ENCODE data around the gene CUBN.
A peak's percentile ranks its signal among the peaks of the same experiment; 100 is the strongest.
"Not testable (repeated sequence)": the region's sequence is repeated elsewhere in the genome, so short reads cannot be mapped to it uniquely, and the experiment has no call there.

Gene CUBN

DNA sequence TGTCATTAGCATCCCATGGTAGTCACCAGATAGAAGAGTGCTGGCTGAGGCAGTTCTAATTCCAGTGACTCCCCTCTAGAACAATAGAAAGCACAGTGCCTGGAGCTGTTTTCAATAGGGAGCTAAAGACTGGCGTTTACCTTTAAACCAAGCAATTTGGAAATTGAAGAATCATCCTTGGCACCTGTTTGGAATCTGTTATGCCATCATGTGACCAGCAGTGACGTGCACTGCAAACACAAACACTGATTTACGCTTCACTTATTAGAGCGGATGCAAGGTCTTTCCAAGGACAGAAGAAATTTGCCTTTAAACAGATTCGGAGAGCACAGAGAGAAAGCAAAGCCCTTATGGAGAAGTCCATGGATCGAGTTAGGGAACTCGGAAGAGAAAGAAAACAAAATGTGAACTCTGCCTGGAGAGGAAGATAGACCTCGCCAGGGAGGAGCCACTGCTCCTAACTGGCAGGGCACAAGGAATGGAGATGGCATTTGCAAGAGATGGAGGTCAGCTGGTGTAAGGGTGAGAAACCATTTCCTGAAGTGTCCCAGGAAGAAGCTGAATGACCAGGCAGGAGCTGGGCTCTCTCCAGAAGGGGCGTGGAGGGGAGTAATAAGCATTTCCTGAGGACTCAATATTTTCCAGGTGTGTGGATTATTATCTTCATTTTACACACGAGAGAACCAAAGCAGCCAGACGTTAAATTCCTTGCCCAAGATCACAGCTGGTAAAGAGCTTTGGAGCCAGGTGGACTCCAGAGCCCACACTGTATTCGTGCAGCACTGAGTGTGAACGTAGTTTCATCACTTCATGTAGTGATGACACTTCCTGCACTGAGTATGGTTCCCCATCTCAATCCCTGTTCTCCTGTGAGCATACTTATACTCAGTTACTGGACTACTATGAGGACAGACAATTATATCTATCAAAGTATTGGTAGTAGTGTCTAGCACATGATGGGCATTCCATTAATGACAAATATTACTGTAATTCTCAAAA, 97.7 kb downstream of the CUBN start:
- DNase-seq = no peak

DNA sequence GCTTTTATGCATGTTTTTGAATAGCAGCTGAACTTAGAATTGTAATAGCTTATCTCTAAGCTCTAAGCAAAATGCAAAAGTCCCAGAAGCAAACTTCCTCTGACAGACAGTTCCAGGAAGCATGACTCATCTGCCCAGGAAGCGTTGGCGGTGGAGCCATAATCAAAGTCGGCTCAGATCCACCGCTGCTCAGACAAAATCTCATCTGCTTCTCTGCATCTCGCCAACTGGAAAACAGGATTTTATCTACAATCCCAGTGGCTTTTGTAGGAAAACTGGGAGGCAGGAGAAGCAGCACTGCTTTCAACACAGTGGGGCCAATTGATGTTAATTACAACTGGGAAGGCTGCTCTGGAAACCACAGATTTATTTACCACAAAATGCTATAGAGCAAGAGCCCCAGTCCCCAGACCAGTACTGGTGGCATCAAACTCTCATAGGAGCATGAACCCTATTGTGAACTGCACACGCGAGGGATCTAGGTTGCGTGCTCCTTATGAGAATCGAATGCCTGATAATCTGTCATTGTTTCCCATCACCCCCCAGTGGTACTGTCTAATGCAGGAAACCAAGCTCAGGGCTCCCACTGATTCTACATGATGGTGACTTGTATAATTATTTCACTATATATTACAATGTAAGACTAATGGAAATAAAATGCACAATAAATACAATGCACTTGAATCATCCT, 99.9 kb downstream of the CUBN start:
- peak; percentile 90 for DNase-seq

DNA sequence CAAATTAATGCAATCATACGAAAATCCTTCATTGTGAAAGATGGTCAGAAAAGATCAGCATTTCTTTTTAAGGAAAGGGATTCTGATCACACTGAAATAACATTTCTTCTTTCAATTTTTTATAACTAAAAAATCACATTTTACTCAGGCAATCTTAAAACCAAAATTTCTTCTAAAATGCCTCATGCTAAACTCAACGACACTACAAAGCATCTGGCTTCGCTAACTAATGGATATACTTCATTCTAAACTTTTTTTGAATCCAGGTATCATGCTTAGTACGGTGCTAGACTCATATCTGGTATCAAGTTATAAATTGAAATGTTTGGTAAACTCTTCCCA, 100.4 kb downstream of the CUBN start:
- no peak for DNase-seq

DNA sequence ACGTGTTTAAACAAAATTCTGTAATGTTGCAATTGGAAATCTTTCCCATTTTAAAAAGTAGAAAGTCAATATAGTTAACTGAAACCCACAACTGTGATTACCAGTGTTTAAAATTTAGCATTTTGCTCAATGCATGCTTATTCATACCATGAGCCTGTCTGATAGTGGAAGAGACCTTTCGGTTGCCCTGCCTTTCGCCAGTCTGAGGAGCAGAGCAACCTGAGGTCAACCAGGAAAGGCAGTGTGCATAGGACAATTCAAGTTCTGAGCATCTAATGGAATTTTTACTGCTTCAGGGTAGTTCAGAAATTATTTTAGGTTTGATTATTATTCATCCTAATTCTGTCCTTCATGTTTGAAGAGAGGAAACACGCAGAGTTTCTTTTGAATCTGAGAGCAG, 100.8 kb downstream of the CUBN start:
- DNase-seq = no peak

DNA sequence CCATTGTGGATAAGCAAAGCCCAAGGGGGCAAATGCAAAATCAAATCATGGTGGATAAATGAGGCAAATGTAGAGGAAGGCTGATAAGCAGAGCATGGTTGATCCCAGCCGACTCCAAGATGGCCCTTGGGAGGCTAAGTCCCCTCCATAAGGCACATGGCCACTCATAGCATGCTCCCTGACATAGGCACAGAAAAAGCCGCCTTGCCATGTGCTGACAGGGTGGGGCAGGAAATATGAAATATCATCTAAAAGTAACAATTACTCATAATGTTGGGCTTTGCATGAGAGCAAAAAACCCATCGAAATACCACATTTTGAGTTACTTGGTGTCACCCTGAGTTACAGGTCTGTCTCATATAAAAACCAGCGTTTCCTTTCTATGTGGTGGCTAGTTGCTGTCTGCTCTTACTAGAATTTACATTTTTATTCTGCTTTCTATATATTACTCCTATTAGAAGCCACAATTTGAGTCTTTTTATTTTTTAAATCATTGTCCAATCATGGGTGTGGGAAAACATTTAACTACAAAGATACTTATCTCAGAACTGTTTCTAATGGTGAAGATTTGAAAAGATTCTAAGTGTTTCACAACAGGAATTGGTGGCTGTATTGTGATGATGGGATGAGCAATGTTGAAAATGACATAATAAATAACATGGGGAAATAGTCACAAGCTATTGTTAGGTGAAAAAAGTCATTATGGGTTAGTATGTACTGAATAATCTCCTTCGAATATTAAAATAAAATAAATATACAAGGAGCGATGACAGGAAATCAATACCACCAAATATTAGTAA, 102.7 kb downstream of the CUBN start:
- peak; percentile 85 for DNase-seq

DNA sequence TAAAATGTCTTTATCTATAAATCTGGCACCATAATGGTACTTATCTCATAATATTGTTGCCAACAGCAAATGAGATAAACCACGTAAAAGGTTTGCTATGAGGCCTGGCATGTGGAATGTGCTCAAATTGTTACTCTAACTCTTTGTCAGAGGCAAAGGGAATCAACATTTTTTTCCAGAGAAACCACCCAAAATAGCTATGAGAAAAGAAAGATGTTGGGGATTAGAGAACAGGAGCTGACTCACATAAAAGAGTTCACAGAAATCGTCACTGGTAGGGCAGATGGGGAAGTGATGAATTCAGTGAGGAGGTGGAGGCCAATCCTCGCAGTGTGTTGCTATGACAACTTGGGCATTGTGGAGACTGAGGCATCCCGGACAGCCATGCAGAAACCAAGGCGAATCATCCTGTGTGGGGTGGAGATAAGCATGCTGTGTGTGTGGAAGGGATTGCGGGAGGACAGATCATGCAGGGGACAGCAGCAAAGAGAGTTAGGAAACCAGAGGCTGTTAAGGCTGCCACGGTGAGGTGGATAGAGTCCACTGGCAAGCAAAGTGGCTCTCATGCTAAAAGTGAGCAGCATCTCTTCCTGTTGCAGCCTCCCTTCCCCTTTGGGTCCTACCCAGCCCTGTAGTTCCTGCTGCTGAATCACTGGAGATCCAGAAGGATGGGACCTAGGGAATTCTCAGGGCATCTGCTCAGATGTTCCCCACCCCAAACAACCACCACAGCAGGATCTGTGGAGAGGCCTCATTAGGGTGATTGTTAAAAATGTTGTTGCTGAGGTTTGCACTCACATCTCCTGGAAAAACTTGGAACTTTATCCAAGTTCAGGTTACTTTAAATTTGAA, 103.9 kb downstream of the CUBN start:
- peak; percentile 100 for DNase-seq

DNA sequence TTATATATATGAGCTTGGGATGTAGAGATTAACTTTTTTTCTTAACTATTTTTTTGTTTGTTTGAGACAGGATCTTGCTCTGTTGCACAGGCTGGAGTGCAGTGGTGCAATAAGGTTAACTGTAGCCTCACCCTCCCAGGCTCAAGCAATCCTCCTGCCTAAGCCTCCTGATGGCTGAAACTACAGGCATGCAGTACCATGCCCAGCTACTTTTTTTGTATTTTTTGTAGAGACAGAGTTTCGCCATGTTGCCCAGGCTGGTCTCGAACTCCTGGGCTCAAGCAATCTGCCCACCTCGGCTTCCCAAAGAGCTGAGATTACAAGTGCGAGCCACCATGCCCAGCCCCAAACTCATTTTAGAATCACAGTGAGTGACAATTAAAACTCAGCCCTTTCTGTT, 105.2 kb downstream of the CUBN start:
- DNase-seq = no peak

DNA sequence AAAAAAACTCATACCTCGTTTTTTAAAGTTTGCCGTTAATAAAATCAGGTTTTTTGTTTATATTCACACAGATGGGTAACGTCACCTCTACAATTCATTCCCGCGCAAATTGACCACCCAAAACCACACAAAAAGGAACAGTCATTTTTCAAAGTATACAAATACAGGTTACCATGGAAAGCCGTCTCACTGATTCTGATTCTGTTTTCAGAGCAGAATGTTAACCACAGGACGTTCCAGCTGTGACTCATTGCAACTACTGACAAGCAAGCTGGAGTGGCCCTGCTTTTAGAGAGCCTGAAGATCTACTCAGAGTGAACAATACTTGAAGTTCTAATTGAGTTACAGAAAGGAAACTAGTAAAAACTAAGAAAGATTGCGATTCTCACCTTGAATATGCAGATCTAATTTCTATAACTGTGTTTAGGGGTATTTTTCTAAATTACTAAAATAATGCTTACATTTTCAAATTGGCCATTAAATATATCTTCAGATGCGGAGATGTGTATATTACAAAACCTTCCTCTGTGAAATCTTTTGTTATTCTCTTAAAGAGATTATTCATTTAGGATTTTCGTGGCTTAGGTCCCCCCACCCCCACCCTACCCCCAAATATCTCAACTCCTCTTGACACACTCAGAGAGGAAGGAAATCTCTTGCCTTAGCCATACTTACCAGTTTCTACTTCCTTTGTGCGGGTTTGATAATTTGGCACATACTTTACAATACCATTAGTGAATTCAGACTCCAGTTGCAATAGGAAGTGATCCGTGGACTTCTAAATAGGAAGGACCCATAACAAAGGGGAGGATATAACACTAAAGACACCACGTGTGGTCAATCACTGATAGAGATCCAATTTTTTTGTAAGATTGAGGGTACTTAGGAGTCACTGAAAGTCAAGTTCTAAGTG, 106.0 kb downstream of the CUBN start:
- peak; percentile 99 for DNase-seq

DNA sequence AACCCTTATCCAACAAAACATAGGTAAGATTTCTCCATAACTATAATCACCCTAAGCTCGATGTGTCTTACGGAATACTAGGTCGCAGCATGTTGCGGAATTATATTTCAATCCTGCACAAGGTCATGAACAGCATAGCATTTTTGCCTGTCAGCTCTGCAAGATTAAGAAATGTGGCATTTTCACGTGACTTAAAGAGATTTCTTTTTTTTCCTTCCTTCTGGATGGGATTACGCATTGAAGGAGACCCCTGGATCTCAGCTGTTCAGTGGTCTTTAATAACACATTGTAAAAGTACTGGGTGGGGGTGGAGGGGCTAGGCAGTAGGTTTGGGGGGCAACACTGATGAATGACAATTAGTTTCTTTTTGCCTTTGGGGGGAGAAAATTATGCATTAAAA, 106.7 kb downstream of the CUBN start:
- peak; percentile 65 for DNase-seq

DNA sequence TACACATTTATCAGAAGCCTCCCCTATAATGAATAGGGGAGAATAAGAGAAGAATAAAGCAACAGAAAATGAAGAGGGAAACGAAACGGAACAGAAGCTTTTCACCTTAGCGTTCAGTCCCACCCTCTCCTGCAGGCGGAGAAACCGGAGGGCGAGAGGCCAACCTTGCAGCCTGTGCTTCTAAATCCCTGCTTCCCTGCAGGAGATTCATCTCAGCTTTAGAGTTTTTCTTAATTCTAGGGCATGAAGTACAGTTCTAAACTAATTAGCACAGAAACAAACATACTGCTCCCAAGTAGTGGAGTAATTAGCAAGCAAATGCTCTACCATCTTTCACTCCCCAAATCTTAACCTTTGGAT, 107.2 kb downstream of the CUBN start:
- no peak for DNase-seq

DNA sequence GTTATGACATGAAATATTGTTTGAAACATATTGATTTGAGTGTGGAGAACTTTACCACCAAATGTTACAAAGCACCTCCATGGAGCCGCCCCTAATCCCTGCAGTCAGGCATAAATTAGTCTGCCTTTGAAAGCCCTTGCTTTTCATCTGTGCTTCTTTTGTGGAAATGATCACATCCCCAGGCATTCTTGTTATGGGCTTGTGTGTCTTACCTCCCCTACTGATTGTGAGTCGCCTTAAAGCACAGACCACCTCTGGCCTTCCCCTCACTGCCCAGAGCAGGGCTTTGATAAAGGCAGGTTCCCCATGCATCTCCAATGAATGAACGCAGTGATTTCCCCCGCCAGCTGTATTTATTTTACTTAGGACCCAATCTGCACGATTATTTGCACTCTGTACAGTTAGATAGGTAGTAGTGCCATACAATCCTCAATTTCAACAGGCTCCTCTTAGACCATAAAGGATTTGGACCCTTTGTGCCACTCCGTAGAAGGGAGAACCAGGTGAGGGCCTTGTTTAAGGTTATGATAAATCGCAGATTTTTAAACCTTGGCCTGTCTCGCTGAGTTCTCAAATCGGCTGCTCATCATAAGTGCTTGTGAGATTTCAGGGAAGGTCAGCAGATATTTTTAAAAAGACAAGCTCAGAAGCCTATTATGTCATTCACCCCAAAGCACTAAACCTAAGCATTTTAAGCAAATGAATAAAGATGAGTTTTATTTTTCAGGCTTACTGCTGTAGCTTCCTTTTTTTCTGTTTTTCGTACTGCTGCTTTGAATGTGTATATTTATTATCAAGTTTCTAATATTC, 107.8 kb downstream of the CUBN start:
- DNase-seq = no peak

DNA sequence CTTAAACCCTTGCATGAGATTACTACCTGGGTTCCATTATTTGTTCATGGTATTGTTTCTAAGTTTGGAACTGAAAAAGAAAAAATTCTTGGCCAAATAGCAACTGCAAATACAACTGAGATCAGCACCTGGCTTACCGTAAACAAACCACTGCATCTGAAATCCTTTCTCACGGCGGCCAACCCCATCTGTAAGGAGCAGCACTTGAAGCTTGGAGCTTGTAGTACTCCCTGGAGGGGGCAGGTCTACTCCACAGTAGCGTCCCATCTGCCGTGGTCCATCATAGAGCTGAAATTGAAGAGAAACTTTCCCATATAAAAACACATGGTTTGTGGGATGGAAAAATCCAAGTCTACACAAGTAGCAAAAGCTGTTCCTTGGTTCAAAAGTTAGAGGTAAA, 109.9 kb downstream of the CUBN start:
- no peak for DNase-seq

DNA sequence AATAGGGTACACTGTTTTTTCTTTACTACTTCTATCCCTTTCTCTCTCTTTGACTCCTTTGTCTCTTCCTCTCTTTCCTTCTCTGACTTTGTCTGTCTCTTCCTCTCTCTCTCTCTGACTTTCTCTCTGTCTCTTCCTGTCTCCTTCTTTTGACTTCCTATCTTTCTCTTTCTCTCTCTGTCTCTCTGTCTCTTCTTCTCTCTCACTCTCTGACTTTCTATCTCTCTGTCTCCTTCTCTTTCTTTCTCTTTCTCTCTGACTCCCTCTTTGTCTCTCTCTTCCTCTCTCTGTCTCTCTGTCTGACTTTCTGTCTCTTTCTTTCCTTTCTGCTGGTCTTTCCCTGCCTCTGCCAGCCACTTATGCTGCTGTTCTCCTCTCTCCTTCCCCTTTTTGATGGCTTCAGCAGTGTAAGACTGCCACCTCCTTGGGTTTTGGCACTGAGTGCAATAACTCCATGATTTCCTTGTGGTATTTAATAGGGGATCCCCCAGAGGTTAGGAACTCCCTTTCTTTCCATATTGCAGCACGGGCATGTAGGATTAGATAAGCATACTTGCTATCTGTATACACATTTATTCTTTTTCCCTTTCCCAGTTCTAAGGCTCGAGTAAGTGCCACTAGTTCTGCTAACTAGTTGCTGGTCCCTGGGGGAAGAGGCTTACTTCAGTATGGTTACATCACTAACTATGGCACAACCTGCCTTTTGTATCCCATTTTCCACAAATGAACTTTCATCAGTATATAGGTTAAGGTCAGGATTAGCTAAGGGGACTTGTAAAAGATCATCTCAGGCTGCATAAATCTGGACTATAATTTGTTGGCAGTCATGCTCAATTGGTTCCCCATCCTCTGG, 116.3 kb downstream of the CUBN start:
- not testable (repeated sequence) for DNase-seq

DNA sequence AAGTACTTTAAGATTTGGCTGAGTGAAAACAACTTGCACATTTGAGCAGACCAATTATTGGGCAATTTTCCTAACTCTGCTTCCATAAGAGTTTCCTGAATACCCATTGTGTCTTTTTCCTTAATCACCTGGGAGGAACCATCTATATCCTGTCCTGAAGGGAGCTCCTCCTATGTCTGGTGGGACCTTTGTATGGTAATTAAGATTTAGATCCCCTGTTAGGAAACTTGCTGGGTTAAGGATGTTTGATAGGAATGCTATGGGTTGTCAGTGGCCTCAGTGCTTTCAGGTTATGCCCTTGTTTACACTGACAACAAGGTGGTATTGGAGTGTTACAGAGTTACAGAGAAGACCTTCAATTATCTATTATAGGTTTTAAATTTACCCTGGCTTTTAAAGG, 116.9 kb downstream of the CUBN start:
- DNase-seq = not testable (repeated sequence)

DNA sequence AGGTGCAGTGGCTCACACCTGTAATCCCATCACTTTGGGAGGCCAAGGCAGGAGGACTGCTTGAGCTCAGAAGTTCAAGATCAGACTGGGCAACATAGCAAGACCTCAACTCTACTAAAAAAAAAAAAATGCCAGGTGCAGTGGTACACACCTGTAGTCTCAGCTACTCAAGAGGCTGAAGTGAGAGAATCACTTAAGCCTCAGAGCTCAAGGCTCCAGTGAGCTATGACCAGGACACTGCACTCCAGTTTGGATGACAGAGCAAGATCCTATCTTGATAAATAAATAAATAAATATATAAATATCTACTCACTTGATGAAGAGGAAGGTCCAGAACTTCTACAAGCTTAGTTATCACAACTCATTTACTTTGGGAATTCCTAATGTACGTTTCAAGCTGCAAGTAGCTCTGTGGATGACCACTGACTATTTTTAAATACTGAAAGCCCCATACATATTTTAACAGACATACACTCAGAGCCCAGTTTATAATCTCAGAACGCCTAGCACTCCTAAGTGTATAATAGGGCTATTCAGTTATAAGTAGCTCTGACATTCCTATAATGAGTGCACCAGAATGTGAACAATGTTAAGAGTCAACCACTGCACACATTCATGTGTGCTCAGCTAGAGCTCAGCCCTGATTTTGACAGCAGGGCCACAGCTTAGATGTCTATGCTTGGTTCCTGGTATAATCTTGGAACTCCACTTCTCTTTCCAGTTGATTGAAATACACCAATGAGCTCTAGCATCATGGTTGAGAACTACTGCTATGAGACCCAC, 119.1 kb downstream of the CUBN start:
- DNase-seq = no peak

DNA sequence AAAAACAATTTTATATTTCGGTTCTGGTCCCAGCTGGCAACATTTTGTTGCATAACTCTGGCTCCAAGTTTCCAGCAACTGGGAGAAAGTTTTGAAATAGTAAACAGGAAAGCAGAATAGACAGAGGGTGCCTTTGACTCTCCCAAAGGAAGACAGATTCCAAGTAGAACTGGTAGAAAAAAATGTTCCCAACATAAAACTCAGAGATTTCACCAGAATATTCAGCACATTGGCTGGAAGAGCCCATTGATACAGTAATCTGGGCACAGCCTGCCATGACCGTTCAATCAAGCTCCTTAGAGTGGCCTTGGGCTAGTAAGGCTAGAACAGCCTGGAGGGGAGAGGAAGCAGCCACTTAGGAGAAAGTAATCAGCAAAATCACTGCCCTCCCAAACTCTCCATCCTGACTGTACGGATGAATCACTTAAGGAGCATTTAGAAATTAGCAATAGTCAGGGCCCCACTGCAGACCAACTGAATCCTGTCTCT, 120.4 kb downstream of the CUBN start:
- peak; percentile 89 for DNase-seq

DNA sequence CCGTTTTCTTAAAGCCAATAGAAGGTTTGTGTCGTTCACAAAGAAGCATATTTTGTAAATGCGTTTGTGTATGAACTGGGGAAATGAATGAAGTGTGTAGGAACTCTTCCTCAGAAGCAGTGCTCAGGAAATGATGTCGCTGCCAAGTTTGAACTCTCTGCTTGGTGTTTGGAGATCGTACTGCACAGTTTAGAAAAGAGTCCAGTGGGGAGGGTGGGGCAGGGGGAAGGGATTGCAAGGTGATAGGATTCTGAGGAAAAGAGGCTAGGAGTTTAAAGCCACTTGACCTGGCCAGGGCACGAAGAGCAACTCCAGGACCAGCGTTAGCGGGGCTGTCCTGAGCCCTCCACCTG, 122.2 kb downstream of the CUBN start:
- DNase-seq = no peak

DNA sequence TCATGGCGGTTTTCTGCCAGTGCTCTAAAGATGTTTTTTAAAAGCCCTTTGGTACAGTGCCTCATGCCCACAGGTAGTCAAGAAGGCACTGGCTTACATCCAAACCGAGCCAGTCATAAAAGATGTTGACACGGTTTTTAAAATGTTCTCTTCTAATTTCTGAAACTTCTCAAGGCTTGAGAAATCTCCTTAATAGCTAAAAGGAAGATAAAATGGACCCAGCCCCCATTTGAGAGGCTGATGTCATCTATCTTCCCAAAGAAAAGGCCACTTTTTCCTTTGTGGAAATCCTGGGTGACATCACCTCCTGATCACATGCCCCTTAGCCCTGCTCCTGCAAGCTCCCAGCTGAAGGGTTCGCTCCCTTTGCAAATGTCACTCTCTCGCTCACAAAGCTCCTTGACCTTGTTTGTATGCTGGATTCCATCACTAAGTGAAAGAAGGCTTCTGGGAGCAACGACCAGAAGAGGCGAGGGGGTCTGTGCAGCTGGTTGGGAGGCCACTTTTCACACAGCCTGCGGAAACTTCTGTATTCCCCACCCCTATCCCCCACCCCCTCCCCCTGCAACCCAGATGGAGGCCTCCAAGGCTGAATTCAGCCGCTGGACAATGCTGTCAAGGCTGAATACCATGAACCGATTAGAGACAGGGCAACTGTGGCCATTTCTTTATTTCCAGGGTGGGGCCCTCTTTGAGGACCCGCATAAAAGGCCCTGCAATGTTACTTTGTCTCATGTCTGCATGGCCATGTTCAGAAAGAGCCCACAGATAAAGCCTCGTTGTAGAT, 122.8 kb downstream of the CUBN start:
- DNase-seq = peak; percentile 61
